ENCODE measurements around the gene ADAMTS2.

DNA sequence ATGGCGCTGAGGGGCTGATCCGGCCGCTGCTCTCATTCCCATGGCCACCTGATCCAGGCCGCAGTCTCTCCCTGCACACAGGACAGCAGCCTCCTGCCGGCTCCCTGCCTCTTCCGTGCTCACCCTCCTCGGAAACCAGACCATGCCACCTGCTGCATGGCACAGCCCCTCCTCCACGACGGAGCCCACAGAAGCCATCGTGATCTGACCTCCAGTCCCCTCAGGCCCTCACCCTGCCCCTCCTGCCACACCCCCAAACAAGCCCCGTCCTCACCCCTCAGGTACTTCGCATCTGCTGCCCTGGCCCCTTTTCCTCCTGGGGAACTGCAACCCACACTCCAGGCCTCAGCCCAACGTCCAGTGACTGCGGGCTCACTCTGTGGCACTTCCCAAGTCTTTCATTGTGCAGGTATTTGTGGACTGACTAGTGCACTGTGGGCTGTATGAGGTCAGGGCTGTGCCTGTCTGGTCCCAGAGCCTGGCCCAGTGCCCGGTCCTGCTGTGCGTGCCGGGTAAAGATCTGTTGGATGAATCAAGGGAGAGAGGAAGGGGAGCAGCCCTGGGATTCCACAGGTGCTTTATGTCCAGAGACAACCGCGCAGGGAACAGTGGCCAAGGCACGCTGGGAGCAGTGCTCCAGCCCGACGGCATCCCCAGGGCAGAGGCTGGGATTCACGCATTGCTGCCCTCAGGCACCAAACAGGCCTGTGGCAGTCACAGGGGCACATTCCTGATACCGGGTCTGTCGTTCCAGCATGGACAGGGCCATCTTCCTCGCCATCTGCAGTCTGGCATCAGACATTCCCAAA, 86.1 kb downstream of the ADAMTS2 start:
- TF ChIP-seq CEBPB (IDR thresholded peaks at IDR 0.05; ENCODE audit: low read depth, low read length) (no peak), CTCF (conservative IDR thresholded peaks at IDR 0.05; ENCODE audit: low read depth, low read length) (no peak), POLR2A (IDR thresholded peaks at IDR 0.05; ENCODE audit: low read depth, low read length) (no peak), RFX5 (IDR thresholded peaks at IDR 0.05; ENCODE audit: low read depth, low read length) (no peak), MAZ (IDR thresholded peaks at IDR 0.05; ENCODE audit: borderline replicate concordance, low read depth, low read length) (no peak), MAFK (IDR thresholded peaks at IDR 0.05; ENCODE audit: low read depth, low read length) (no peak), RAD21 (IDR thresholded peaks at IDR 0.05; ENCODE audit: low read length) (no peak), MXI1 (IDR thresholded peaks at IDR 0.05; ENCODE audit: borderline replicate concordance, low read depth, low read length) (no peak), USF2 (IDR thresholded peaks at IDR 0.05; ENCODE audit: low read depth, low read length) (no peak), NFE2L2 (IDR thresholded peaks at IDR 0.05; ENCODE audit: low read depth, low read length) (no peak), BHLHE40 (IDR thresholded peaks at IDR 0.05; ENCODE audit: low read depth, low read length) (no peak)
